Adrenal gland (tissue), 12 donors: ENCODE measurements around the gene LDLRAD2. TPM values are rescaled to one million over a fixed set of nuclear protein-coding genes. Genes with fewer than 3 reads are reported as not detected.

Experiments
- DNase-seq, 7 donors: peaks; one replicate each; pipeline ENCODE4 v3.0.0-alpha.2; 2019 to 2020
- H3K27ac ChIP-seq, 5 donors: fragments of 200-600 bp; sonication (generic) in 4 of 5; 1 replicate in 3 of 5; 2 replicates in 2 of 5; pipeline versions ENCODE4 v1.5.1 to v1.8.0; 2016 to 2020; ENCODE audit warnings: mild to moderate bottlenecking in 1 of 5
- H3K27me3 ChIP-seq: fragments of 200-600 bp; 2 replicates; pipeline ENCODE4 v1.8.0; 2021
- H3K36me3 ChIP-seq, 2 donors: fragments of 200-600 bp; replicated peaks in 1 of 2; 1 replicate in 1 of 2; 2 replicates in 1 of 2; pipeline versions ENCODE4 v1.5.1 to v1.8.0; 2018 to 2022
- H3K4me1 ChIP-seq, 2 donors: fragments of 200-600 bp; replicated peaks in 1 of 2; 1 replicate in 1 of 2; 2 replicates in 1 of 2; pipeline versions ENCODE4 v1.5.1 to v1.8.0; 2018 to 2021
- H3K4me3 ChIP-seq, 4 donors: fragments of 200-600 bp; sonication (generic) in 3 of 4; one replicate each; pipeline ENCODE4 v1.5.1; 2016 to 2018
- H3K9me3 ChIP-seq, 3 donors: fragments of 200-600 bp; sonication (generic) in 1 of 3; replicated peaks in 1 of 3; 1 replicate in 2 of 3; 2 replicates in 1 of 3; pipeline versions ENCODE4 v1.5.1 to v1.8.0; 2016 to 2021
- CTCF ChIP-seq, 6 experiments: fragments of 450-650 bp in 4 of 6; fragments of 200-600 bp in 2 of 6; sonication (generic) in 1 of 6; IDR thresholded peaks; 1 replicate in 5 of 6; 2 replicates in 1 of 6; pipeline versions ENCODE4 v1.5.1 to v1.8.0; 2016 to 2021; ENCODE audit warnings: antibody characterized with exemption in 6 of 6, mild to moderate bottlenecking in 2 of 6, moderate library complexity in 1 of 6
- POLR2A ChIP-seq, 2 donors: fragments of 450-650 bp; IDR thresholded peaks; one replicate each; pipeline ENCODE4 v1.6.1; 2017; ENCODE audit warnings: antibody characterized with exemption in 2 of 2, mild to moderate bottlenecking in 2 of 2, moderate library complexity in 1 of 2
- WGBS, 4 donors: extraction: QIAGEN DNeasy Blood & Tissue Kit in 2 of 4; methylation state at CpG; one replicate each; pipeline versions ENCODE4 v1.1.5 to v1.1.7; 2013 to 2017; 5-methylcytosine and 5-hydroxymethylcytosine counted together
- intact Hi-C, 2 donors: fragments of 100-400 bp; cut with DNase I; formaldehyde crosslinking; loops; one replicate each; pipeline versions ENCODE4 v1.14.1 to v1.15.0; 2022 to 2023
- polyA plus RNA-seq, 3 donors: library from polyadenylated mRNA; stranded (reverse); fragments of 200-250 nt in 2 of 3; fragments of 350-450 nt in 1 of 3; fragmentation: Illumina TruSeq in 1 of 3; extraction: RNeasy Lipid Tissue Mini Kit (QIAGEN cat#74804) in 1 of 3; gene quantifications; one replicate each; pipeline ENCODE4 v1.2.3, GENCODE V29; 2013 to 2014
- total RNA-seq, 9 donors: library from RNA; depleted of rRNA in 4 of 9; stranded (reverse); fragments of >200 nt in 4 of 9; fragments of 120-200 nt in 1 of 9; fragmentation: NEBNext Ultra II Directional in 1 of 9; extraction: Animal tissue kit (Norgen Biotek cat#: 25700) in 1 of 9; gene quantifications; one replicate each; pipeline versions ENCODE4 v1.1.0 to v1.2.4, GENCODE V29; 2013 to 2023
- donor health status: healthy with polysubstance abuse.
- donor health status: Bipolar disorder and iron deficiency.
- donor health status: DM: yes; HTN: yes; CAD: no.
- donor health status: DM: no; HTN: no; CAD: no.
- donor health status: DM: no; HTN: no; CAD: no.
- donor health status: DM: yes; HTN: yes; CAD: no.

Gene LDLRAD2
- total and polyA plus RNA-seq, 12 donors, result 0.16 to 9.4 (median 1.1) TPM; not detected in 1

DNA sequence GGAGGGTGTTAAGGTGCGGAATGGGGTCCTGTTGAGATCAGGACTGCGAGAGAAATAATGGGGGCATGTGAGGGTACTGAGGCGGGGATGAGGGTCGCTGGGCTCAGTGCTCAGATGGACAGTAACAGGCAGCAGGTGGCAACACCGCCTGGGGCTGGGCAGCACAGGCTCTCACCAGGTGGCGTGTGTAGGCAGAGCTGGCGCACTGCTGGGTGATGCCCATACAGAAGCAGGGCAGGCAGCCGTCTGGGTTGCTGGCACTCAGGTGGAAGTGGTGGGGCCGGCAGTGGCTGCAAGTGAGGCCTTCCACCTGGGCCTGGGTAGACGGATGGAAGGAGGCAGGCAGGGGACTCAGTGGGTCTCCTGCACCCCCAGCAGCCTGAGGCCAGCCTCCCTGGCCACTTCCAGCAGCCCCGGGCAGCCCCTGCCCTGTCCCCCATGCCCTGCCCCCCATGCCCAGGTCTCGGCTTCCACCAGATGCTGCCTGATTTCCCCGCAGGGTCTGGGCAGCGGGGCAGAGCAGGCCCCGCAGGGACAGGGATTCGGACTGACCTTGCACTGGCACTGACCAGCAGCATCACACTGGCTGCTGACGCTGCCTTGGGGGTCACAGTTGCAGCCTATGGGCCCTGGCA lies 60.5 kb downstream of the LDLRAD2 start:
- WGBS, 4 donors, result 85 to 95% (median 86%) methylated on average over 9 to 17 of the region's 17 CpGs
- no peaks in the 10 kb centered on the region for H3K9me3 ChIP-seq
- H3K4me1 ChIP-seq, result peaks cover 0 to 9% of the 10 kb centered on the region in 2 donors
- no peaks in the 10 kb centered on the region for H3K27me3 ChIP-seq
- no peak for TF ChIP-seq CTCF (IDR thresholded peaks at IDR 0.05)
- TF ChIP-seq POLR2A (IDR thresholded peaks at IDR 0.05), result no peak
- H3K36me3 ChIP-seq, result peaks cover 0 to 74% of the 10 kb centered on the region in 2 donors
- no peak overlapping the region for H3K4me3 ChIP-seq
- H3K27ac ChIP-seq, result peak overlapping the region in 2 of 5 donors; percentile 19
- no peak for DNase-seq
- intact Hi-C loops, result no loop called here

DNA sequence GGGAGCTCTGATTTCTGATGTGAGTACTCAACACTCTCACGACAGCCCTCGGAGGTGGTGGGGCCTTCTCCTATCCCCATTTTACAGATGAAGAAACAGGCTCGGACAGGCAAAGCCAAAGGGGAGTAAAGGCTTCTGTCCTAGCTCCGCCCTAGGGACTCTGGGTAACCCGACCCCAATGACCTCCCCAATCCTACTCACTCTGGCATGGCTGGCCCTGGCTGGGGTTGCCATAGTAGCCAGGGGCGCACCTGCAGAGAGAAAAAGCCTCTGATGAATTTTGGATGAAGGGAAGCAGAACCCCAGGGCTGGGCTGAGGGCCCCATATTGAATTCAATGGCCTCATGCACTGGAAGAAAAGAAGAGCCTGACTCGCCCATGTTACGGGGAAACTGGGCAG lies 61.1 kb downstream of the LDLRAD2 start:
- 83 to 87% (median 83%) methylated on average over 6 to 8 of the region's 8 CpGs for WGBS, 4 donors
- intact Hi-C loops, result no loop called here

GRCh38 chr1:21873761-21874160 lies 61.7 kb downstream of the LDLRAD2 start:
- WGBS, 4 donors, result 85 to 90% (median 88%) methylated on average over 7 to 10 of the region's 10 CpGs
- no peak overlapping the region for H3K27ac ChIP-seq
- no peak for DNase-seq
- H3K27me3 ChIP-seq, result no peaks in the 10 kb centered on the region
- TF ChIP-seq POLR2A (IDR thresholded peaks at IDR 0.05) (no peak), CTCF (IDR thresholded peaks at IDR 0.05) (no peak)
- intact Hi-C loops, result no loop called here
- H3K4me3 ChIP-seq, result no peak overlapping the region
- peaks cover 0 to 9% of the 10 kb centered on the region in 2 donors for H3K4me1 ChIP-seq
- no peaks in the 10 kb centered on the region for H3K9me3 ChIP-seq
- H3K36me3 ChIP-seq, result peaks cover 0 to 80% of the 10 kb centered on the region in 2 donors

More for the DNA sequence above, 61.1 kb downstream of the LDLRAD2 start:
- no peak for DNase-seq
- Histone ChIP-seq H3K27ac (no peak overlapping the region), H3K36me3 (peaks cover 0 to 80% of the 10 kb centered on the region in 2 donors), H3K27me3 (no peaks in the 10 kb centered on the region), H3K4me3 (no peak overlapping the region), H3K9me3 (no peaks in the 10 kb centered on the region), H3K4me1 (peaks cover 0 to 9% of the 10 kb centered on the region in 2 donors)
- TF ChIP-seq POLR2A (IDR thresholded peaks at IDR 0.05) (no peak), CTCF (IDR thresholded peaks at IDR 0.05) (no peak)

DNA sequence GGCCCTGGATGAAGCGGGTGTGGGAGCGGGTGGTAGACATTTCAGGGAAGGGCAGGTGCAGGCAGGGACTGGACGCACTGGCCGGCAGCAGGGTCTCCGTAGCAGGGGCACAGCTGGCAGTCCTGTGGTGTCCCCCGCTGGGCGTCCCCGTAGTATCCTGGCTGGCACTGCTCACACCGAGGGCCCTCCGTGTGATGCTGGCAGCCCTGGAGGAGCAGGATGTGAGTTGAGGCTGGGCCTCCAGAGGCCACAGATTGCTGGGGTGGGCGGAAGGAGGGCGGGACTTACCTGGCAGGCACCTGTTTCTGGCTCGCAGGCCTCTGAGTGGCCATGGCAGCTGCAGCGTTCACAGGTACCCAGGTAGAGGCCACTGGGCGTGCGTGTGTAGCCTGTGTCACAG lies 62.3 kb downstream of the LDLRAD2 start:
- Histone ChIP-seq H3K27ac (no peak overlapping the region), H3K36me3 (peaks cover 0 to 80% of the 10 kb centered on the region in 2 donors), H3K9me3 (no peaks in the 10 kb centered on the region), H3K27me3 (no peaks in the 10 kb centered on the region), H3K4me3 (no peak overlapping the region), H3K4me1 (peaks cover 0 to 9% of the 10 kb centered on the region in 2 donors)
- intact Hi-C loops, result no loop called here
- 86 to 100% (median 90%) methylated on average over 2 to 16 of the region's 16 CpGs for WGBS, 4 donors
- TF ChIP-seq CTCF (IDR thresholded peaks at IDR 0.05) (no peak), POLR2A (IDR thresholded peaks at IDR 0.05) (no peak)
- no peak for DNase-seq

Other genes with a start within 250 kb of the LDLRAD2 start
- 100 to 1,000 TPM in 3 of 9 donors, 10 to 100 TPM in 6; 52.4 to 409 (median 81.1) TPM for gene RAP1GAP, start 142.9 kb upstream of the LDLRAD2 start, total RNA-seq
- 100 to 1,000 TPM in 2 of 3 donors, 10 to 100 TPM in 1; 62.4 to 250 (median 105) TPM for gene RAP1GAP, start 142.9 kb upstream of the LDLRAD2 start, polyA plus RNA-seq
- gene USP48, start 29.1 kb upstream of the LDLRAD2 start, total RNA-seq, result 100 to 1,000 TPM in 5 of 9 donors, 10 to 100 TPM in 4; 35.9 to 156 (median 109) TPM
- gene USP48, start 29.1 kb upstream of the LDLRAD2 start, polyA plus RNA-seq, result 10 to 100 TPM; 47.5 to 95.8 (median 56.9) TPM
- 100 to 1,000 TPM in 8 of 9 donors, 10 to 100 TPM in 1; 47.1 to 558 (median 300) TPM for gene HSPG2, start 125.0 kb downstream of the LDLRAD2 start, total RNA-seq
- gene HSPG2, start 125.0 kb downstream of the LDLRAD2 start, polyA plus RNA-seq, result 100 to 1,000 TPM in 2 of 3 donors, 10 to 100 TPM in 1; 38.7 to 394 (median 156) TPM
- gene CELA3B, start 164.8 kb downstream of the LDLRAD2 start, total RNA-seq, result 1 to 10 TPM in 2 of 9 donors, under 1 TPM in 1, not detected in 6; 0.84 to 7.0 (median 6.7) TPM
- under 1 TPM in 2 of 3 donors, not detected in 1; 0.80 to 0.84 TPM for gene CELA3B, start 164.8 kb downstream of the LDLRAD2 start, polyA plus RNA-seq
- gene CELA3A, start 189.4 kb downstream of the LDLRAD2 start, total RNA-seq, result 1 to 10 TPM in 3 of 9 donors, not detected in 6; 3.1 to 9.4 (median 9.0) TPM
- gene CELA3A, start 189.4 kb downstream of the LDLRAD2 start, polyA plus RNA-seq, result 1 to 10 TPM in 2 of 3 donors, not detected in 1; 1.6 to 2.3 TPM
- 100 to 1,000 TPM; 150 to 351 (median 222) TPM for gene CDC42, start 240.4 kb downstream of the LDLRAD2 start, total RNA-seq
- 100 to 1,000 TPM in 1 of 3 donors, 10 to 100 TPM in 2; 69.6 to 279 (median 79.1) TPM for gene CDC42, start 240.4 kb downstream of the LDLRAD2 start, polyA plus RNA-seq